PC-9 (cell line): Measurements from ENCODE around the gene GPAM. TPM values are rescaled to one million over a fixed set of nuclear protein-coding genes. Genes with fewer than 3 reads are reported as not detected.

ENCODE experiments used
- BruUV-seq: library from RNA; stranded (reverse); fragments of 400-500 nt; replicated peaks from 2 replicates; lab custom pipeline; 2021; lab: Mats Ljungman, UMichigan
- CTCF ChIA-PET: fragments of 300-600 bp; sonication (Branson Sonifier 250); formaldehyde crosslinking; loops from one replicate; lab custom pipeline; 2022; ENCODE audit warnings: antibody characterized with exemption; lab: Charles Lee
- POLR2A ChIA-PET: fragments of 300-600 bp; sonication (Branson Sonifier 250); formaldehyde crosslinking; loops from one replicate; lab custom pipeline; 2022; ENCODE audit warnings: antibody characterized with exemption; ENCODE audit not compliant: unreplicated experiment; lab: Charles Lee
- DNase-seq, 2 experiments: peaks; one replicate each; pipeline versions ENCODE4 v3.0.0 to v3.0.0-alpha.2; 2015 to 2022; ENCODE audit warnings: mixed read lengths in 1 of 2
- H2AFZ ChIP-seq: fragments of 200-600 bp; sonication (generic); 2 replicates; pipeline ENCODE4 v1.8.1; 2017; ENCODE audit warnings: antibody characterized with exemption
- H3F3A ChIP-seq: fragments of 200-600 bp; sonication (generic); 2 replicates; pipeline ENCODE4 v1.8.1; 2017; ENCODE audit warnings: antibody characterized with exemption, mild to moderate bottlenecking, low read depth; ENCODE audit not compliant: insufficient read depth
- H3K27ac ChIP-seq: fragments of 200-600 bp; sonication (generic); 2 replicates; pipeline ENCODE4 v1.6.1; 2016; ENCODE audit warnings: mixed run types
- H3K27me3 ChIP-seq: fragments of 200-600 bp; sonication (generic); 2 replicates; pipeline ENCODE4 v1.6.1; 2016; ENCODE audit warnings: low read depth, mixed run types; ENCODE audit not compliant: insufficient read depth
- H3K36me3 ChIP-seq: fragments of 200-600 bp; sonication (generic); 2 replicates; pipeline ENCODE4 v1.6.1; 2016; ENCODE audit warnings: low read depth, mixed run types
- H3K4me1 ChIP-seq: fragments of 200-600 bp; sonication (generic); replicated peaks from 2 replicates; pipeline ENCODE4 v1.6.1; 2016; ENCODE audit warnings: mixed run types; ENCODE audit not compliant: insufficient read depth
- H3K4me2 ChIP-seq: fragments of 200-600 bp; sonication (generic); 2 replicates; pipeline ENCODE4 v1.6.1; 2017; ENCODE audit warnings: mixed run types
- H3K4me3 ChIP-seq: fragments of 200-600 bp; sonication (generic); 2 replicates; pipeline ENCODE4 v1.6.1; 2016; ENCODE audit warnings: mixed run types
- H3K79me2 ChIP-seq: fragments of 200-600 bp; sonication (generic); 2 replicates; pipeline ENCODE4 v1.6.1; 2017; ENCODE audit warnings: low read depth, mixed run types
- H3K9me2 ChIP-seq: fragments of 200-600 bp; sonication (generic); 2 replicates; pipeline ENCODE4 v1.8.1; 2017; ENCODE audit warnings: mild to moderate bottlenecking; ENCODE audit not compliant: insufficient read depth
- H3K9me3 ChIP-seq: fragments of 200-600 bp; sonication (generic); 2 replicates; pipeline ENCODE4 v1.8.1; 2016; ENCODE audit warnings: low read depth; ENCODE audit not compliant: insufficient read depth
- H4K20me1 ChIP-seq: fragments of 200-600 bp; sonication (generic); 2 replicates; pipeline ENCODE4 v1.8.1; 2017; ENCODE audit not compliant: insufficient read depth
- EZH2 ChIP-seq: fragments of 200-600 bp; sonication (generic); IDR thresholded peaks from 2 replicates; pipeline ENCODE4 v1.8.0; 2017; ENCODE audit warnings: antibody characterized with exemption, low read depth
- intact Hi-C: fragments of 100-400 bp; cut with micrococcal nuclease; formaldehyde crosslinking; loops from one replicate; pipeline ENCODE4 v1.10.0; 2022; ENCODE audit not compliant: unreplicated experiment
- total RNA-seq: library from RNA; stranded (reverse); gene quantifications from 2 replicates; pipeline ENCODE4 v1.2.3, GENCODE V29; 2021
- TF ChIP-seq, protein P1 (sequence below): fragments of 200-600 bp; sonication (generic); conservative IDR thresholded peaks from 2 replicates; pipeline ENCODE4 v1.6.1; 2017; ENCODE audit warnings: mixed run types, antibody characterized with exemption, mild to moderate bottlenecking, moderate library complexity

The GPAM gene
- total RNA-seq, 1 experiment from 2014 or later, result 4.2 TPM

DNA sequence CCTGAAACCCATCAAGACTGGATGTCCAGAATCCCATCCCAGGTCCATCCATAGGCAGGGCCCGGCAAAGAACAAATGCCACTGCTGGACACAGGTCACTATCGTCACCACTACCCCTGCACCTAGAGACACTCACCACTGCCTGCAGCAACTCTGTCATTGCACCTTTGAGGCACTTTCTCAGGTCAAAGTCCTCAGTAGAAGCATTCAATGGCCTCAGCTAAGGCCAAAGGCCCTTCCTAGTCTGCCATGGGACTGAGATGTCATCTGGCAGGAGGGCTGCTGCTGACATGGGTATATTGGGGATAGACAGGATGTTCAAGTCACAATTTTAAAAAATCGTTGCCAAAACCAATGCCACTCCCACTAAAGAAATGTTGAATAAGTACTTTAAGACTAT, 58.7 kb downstream of the GPAM start:
- H3K79me2 ChIP-seq, result no peaks in the 10 kb centered on the region
- H3K9me2 ChIP-seq, result no peaks in the 10 kb centered on the region
- no peak overlapping the region for H2AFZ ChIP-seq
- POLR2A ChIA-PET, result no interaction called here
- H3K4me2 ChIP-seq, result no peak overlapping the region
- no peaks in the 10 kb centered on the region for H4K20me1 ChIP-seq
- intact Hi-C loops, result no loop called here
- H3F3A ChIP-seq, result no peaks in the 10 kb centered on the region
- H3K36me3 ChIP-seq, result no peaks in the 10 kb centered on the region
- no peak overlapping the region for H3K4me3 ChIP-seq
- H3K27ac ChIP-seq, result no peak overlapping the region
- H3K27me3 ChIP-seq, result peaks cover 68% of the 10 kb centered on the region
- no peaks in the 10 kb centered on the region for H3K4me1 ChIP-seq
- no peak for DNase-seq
- TF ChIP-seq, protein P1, sequence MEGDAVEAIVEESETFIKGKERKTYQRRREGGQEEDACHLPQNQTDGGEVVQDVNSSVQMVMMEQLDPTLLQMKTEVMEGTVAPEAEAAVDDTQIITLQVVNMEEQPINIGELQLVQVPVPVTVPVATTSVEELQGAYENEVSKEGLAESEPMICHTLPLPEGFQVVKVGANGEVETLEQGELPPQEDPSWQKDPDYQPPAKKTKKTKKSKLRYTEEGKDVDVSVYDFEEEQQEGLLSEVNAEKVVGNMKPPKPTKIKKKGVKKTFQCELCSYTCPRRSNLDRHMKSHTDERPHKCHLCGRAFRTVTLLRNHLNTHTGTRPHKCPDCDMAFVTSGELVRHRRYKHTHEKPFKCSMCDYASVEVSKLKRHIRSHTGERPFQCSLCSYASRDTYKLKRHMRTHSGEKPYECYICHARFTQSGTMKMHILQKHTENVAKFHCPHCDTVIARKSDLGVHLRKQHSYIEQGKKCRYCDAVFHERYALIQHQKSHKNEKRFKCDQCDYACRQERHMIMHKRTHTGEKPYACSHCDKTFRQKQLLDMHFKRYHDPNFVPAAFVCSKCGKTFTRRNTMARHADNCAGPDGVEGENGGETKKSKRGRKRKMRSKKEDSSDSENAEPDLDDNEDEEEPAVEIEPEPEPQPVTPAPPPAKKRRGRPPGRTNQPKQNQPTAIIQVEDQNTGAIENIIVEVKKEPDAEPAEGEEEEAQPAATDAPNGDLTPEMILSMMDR, result no peak
- TF ChIP-seq EZH2, result no peak
- CTCF ChIA-PET, result no interaction called here
- no TSS peak for BruUV-seq
- H3K9me3 ChIP-seq, result no peaks in the 10 kb centered on the region

DNA sequence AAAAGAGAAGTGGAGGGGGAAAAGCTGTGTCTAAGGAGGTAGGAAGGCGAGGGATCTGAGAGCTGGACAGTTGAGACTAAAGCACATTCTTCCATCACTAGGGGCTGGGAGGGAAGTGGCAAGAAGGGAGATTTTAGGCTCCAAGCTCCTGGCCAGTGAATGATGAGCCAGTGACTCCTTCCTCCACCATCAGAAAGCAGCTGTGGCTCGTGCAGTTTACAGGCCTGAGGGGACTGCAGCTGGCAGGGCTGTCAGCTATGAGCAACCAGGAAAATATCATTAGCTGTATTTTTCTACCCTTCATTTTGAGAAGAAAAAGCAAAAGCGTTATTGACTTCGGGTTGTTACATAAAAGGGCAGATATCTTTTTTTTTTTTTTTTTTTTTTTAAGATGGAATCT, 60.7 kb downstream of the GPAM start:
- Histone ChIP-seq H4K20me1 (no peaks in the 10 kb centered on the region), H3K79me2 (no peaks in the 10 kb centered on the region), H3K4me2 (no peak overlapping the region), H3K9me3 (no peaks in the 10 kb centered on the region), H3K27me3 (peaks cover 64% of the 10 kb centered on the region), H3K27ac (no peak overlapping the region), H3F3A (no peaks in the 10 kb centered on the region), H3K36me3 (no peaks in the 10 kb centered on the region), H3K4me3 (no peak overlapping the region), H3K9me2 (no peaks in the 10 kb centered on the region), H2AFZ (no peak overlapping the region), H3K4me1 (no peaks in the 10 kb centered on the region)
- no TSS peak for BruUV-seq
- intact Hi-C loops, result no loop called here
- CTCF ChIA-PET, result interaction anchor here (0.7 kb wide), 2 partner anchors 193 to 1341 kb away, joined by 3 to 16 read pairs; no protein-coding TSS in a partner anchor
- no peak for DNase-seq
- TF ChIP-seq, protein P1, result no peak
- TF ChIP-seq EZH2, result no peak
- POLR2A ChIA-PET, result no interaction called here

DNA sequence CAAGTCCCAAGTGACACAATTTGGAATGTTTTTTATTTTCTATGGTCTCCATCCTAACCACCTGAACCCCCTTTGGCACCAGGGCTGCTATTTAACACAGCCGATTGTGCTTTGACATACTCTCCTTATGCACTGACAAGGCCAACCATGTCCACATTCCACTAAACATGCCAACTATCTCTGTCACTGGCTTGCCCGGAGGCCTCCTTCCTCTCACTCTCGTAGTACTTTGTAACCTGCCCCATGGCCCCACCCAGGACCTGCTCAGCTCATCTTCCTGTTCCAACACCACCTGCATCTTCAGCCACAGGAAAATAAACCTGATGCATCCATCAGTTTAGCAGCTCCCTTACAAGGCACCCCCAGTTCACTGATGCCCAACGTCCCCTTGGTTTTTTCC, 63.1 kb downstream of the GPAM start:
- POLR2A ChIA-PET, result no interaction called here
- Histone ChIP-seq H3K9me2 (no peaks in the 10 kb centered on the region), H4K20me1 (no peaks in the 10 kb centered on the region), H3F3A (no peaks in the 10 kb centered on the region), H3K4me2 (no peak overlapping the region), H3K9me3 (no peaks in the 10 kb centered on the region), H3K36me3 (no peaks in the 10 kb centered on the region), H3K27ac (no peak overlapping the region), H3K4me3 (no peak overlapping the region), H3K4me1 (no peaks in the 10 kb centered on the region), H3K79me2 (no peaks in the 10 kb centered on the region), H3K27me3 (peaks cover 48% of the 10 kb centered on the region), H2AFZ (no peak overlapping the region)
- intact Hi-C loops, result no loop called here
- TF ChIP-seq, protein P1, result no peak
- no peak for TF ChIP-seq EZH2
- no peak for DNase-seq
- BruUV-seq, result no TSS peak
- CTCF ChIA-PET, result no interaction called here
